DOHH2 (cell line): ENCODE measurements around the gene C1orf50.

Experiments
- H3F3A ChIP-seq: fragments of 200-600 bp; sonication (generic), shearing (Covaris generic); 2 replicates; pipeline ENCODE4 v1.6.0; 2016; ENCODE audit warnings: antibody characterized with exemption, mild to moderate bottlenecking; ENCODE audit not compliant: control insufficient read depth, insufficient read depth
- H3K27ac ChIP-seq: fragments of 200-600 bp; sonication (generic); 2 replicates; pipeline ENCODE4 v1.5.1; 2014; ENCODE audit warnings: low read depth, mild to moderate bottlenecking, low read length, moderate library complexity
- H3K27me3 ChIP-seq: fragments of 200-600 bp; sonication (generic); 2 replicates; pipeline ENCODE4 v1.6.1; 2014; ENCODE audit warnings: mild to moderate bottlenecking, low read length, mixed read lengths; ENCODE audit not compliant: control insufficient read depth
- H3K36me3 ChIP-seq: fragments of 200-600 bp; sonication (generic); 2 replicates; pipeline ENCODE4 v1.6.1; 2014; ENCODE audit warnings: mild to moderate bottlenecking, low read length, moderate library complexity, mixed read lengths; ENCODE audit not compliant: control insufficient read depth
- H3K4me1 ChIP-seq: fragments of 200-600 bp; sonication (generic); 2 replicates; pipeline ENCODE4 v1.6.1; 2014; ENCODE audit warnings: mild to moderate bottlenecking, low read length, mixed read lengths; ENCODE audit not compliant: control insufficient read depth
- H3K4me2 ChIP-seq: fragments of 200-600 bp; sonication (generic); 2 replicates; pipeline ENCODE4 v1.6.0; 2014; ENCODE audit warnings: mild to moderate bottlenecking, low read length, moderate library complexity
- H3K4me3 ChIP-seq: fragments of 200-600 bp; sonication (generic); 2 replicates; pipeline ENCODE4 v1.5.1; 2014; ENCODE audit warnings: mild to moderate bottlenecking, low read length, mixed read lengths
- H3K79me2 ChIP-seq: fragments of 200-600 bp; sonication (generic); 2 replicates; pipeline ENCODE4 v1.6.1; 2014; ENCODE audit warnings: mild to moderate bottlenecking, low read length, mixed read lengths; ENCODE audit not compliant: control insufficient read depth
- H3K9me2 ChIP-seq: fragments of 200-600 bp; sonication (generic); replicated peaks from 2 replicates; pipeline ENCODE4 v1.6.1; 2014; ENCODE audit warnings: mild to moderate bottlenecking, low read length, mixed read lengths; ENCODE audit not compliant: control insufficient read depth
- H3K9me3 ChIP-seq: fragments of 200-600 bp; sonication (generic); 2 replicates; pipeline ENCODE4 v1.6.1; 2014; ENCODE audit warnings: antibody characterized with exemption, low read length, mixed read lengths; ENCODE audit not compliant: control insufficient read depth, insufficient read depth
- H4K20me1 ChIP-seq: fragments of 200-600 bp; sonication (generic); 2 replicates; pipeline ENCODE4 v1.6.0; 2014; ENCODE audit warnings: low read depth, mild to moderate bottlenecking, antibody characterized with exemption, low read length, moderate library complexity; ENCODE audit not compliant: control insufficient read depth, insufficient read depth
- CTCF ChIP-seq: fragments of 200-600 bp; sonication (generic); IDR thresholded peaks from one replicate; pipeline ENCODE4 v1.5.1; 2014; ENCODE audit warnings: antibody characterized with exemption, mild to moderate bottlenecking, low read depth, low read length; ENCODE audit not compliant: poor library complexity, severe bottlenecking
- EZH2phosphoT487 ChIP-seq: fragments of 200-600 bp; sonication (generic); IDR thresholded peaks from 2 replicates; pipeline ENCODE4 v1.6.1; 2017; ENCODE audit warnings: borderline replicate concordance, mild to moderate bottlenecking, antibody characterized with exemption, low read length, moderate library complexity, mixed read lengths

C1orf50 gene

GRCh38 chr1:42769811-42770210 is 2.8 kb downstream of the C1orf50 start:
- Histone ChIP-seq H3K27me3 (no peaks in the 10 kb centered on the region), H3K4me1 (peaks cover 21% of the 10 kb centered on the region), H4K20me1 (peaks cover 10% of the 10 kb centered on the region; the same call in 1 of the 2 replicates), H3K4me3 (no peak overlapping the region), H3K9me2 (no peaks in the 10 kb centered on the region), H3F3A (peaks cover 1% of the 10 kb centered on the region; the same call in 1 of the 2 replicates), H3K79me2 (peaks cover 74% of the 10 kb centered on the region), H3K27ac (no peak overlapping the region), H3K9me3 (no peaks in the 10 kb centered on the region), H3K4me2 (no peak overlapping the region), H3K36me3 (peaks cover 30% of the 10 kb centered on the region)
- TF ChIP-seq CTCF, result no peak
- no peak for TF ChIP-seq EZH2phosphoT487

GRCh38 chr1:42773420-42773819 is 6.4 kb downstream of the C1orf50 start:
- H3K27me3 ChIP-seq, result no peaks in the 10 kb centered on the region
- H3K4me3 ChIP-seq, result no peak overlapping the region
- H3K4me1 ChIP-seq, result peaks cover 4% of the 10 kb centered on the region
- peaks cover 41% of the 10 kb centered on the region for H3K79me2 ChIP-seq
- no peaks in the 10 kb centered on the region for H4K20me1 ChIP-seq
- peaks cover 58% of the 10 kb centered on the region for H3K36me3 ChIP-seq
- no peak overlapping the region for H3K4me2 ChIP-seq
- no peaks in the 10 kb centered on the region for H3F3A ChIP-seq
- no peak overlapping the region for H3K27ac ChIP-seq
- H3K9me2 ChIP-seq, result no peaks in the 10 kb centered on the region
- TF ChIP-seq CTCF (no peak), EZH2phosphoT487 (no peak)
- H3K9me3 ChIP-seq, result no peaks in the 10 kb centered on the region

- Histone ChIP-seq H3K27me3 (no peaks in the 10 kb centered on the region), H3K79me2 (peaks cover 25% of the 10 kb centered on the region), H3K4me2 (no peak overlapping the region), H4K20me1 (no peaks in the 10 kb centered on the region), H3F3A (no peaks in the 10 kb centered on the region), H3K4me3 (no peak overlapping the region), H3K9me3 (no peaks in the 10 kb centered on the region), H3K9me2 (no peaks in the 10 kb centered on the region), H3K4me1 (no peaks in the 10 kb centered on the region), H3K36me3 (peaks cover 59% of the 10 kb centered on the region), H3K27ac (no peak overlapping the region)
- TF ChIP-seq CTCF (no peak), EZH2phosphoT487 (no peak)
Measured at GRCh38 chr1:42774928-42775526, 8.0 kb downstream of the C1orf50 start.
